Prostate gland (tissue), 2 donors: Measurements from ENCODE around the gene IL13.

ENCODE experiments used
- CTCF ChIP-seq, 4 experiments: fragments of 200-600 bp in 2 of 4; fragments of 450-650 bp in 2 of 4; sonication (generic) in 2 of 4; IDR thresholded peaks; 1 replicate in 3 of 4; 2 replicates in 1 of 4; pipeline ENCODE4 v1.5.1; 2016 to 2019; ENCODE audit warnings: antibody characterized with exemption in 4 of 4, mild to moderate bottlenecking in 2 of 4, moderate library complexity in 2 of 4
- POLR2A ChIP-seq: fragments of 450-650 bp; IDR thresholded peaks from one replicate; pipeline ENCODE4 v1.6.1; 2016; ENCODE audit warnings: antibody characterized with exemption, mild to moderate bottlenecking
- POLR2AphosphoS5 ChIP-seq: sonication (generic); formaldehyde crosslinking; IDR thresholded peaks from one replicate; pipeline ENCODE4 v1.6.1; 2017; ENCODE audit warnings: antibody characterized with exemption

GRCh38 chr5:132655821-132656773 lies 1.9 kb upstream of the IL13 start:
- TF ChIP-seq CTCF (IDR thresholded peaks at IDR 0.05) (no peak), POLR2A (no peak), POLR2AphosphoS5 (no peak)
